Measurements from ENCODE around the gene HAVCR1.
"Not testable (repeated sequence)": the region's sequence is repeated elsewhere in the genome, so short reads cannot be mapped to it uniquely, and the experiment has no call there.

Gene HAVCR1

GRCh38 chr5:157067005-157067404, 8.1 kb upstream of the HAVCR1 start:
- DNase-seq (ENCODE audit: low spot score), result no peak
- no peak for TF ChIP-seq CTCF (IDR thresholded peaks at IDR 0.05; ENCODE audit: extremely low read depth, insufficient read depth, missing control alignments)
- in situ Hi-C loops (cut with MboI; ENCODE audit: low pct_unique_long_range_greater_than_20kb, low sequenced_read_pairs, unreplicated experiment), result no loop called here

GRCh38 chr5:157066080-157066479, 7.2 kb upstream of the HAVCR1 start:
- no peak for TF ChIP-seq CTCF (IDR thresholded peaks at IDR 0.05; ENCODE audit: extremely low read depth, insufficient read depth, missing control alignments)
- DNase-seq (ENCODE audit: low spot score), result no peak
- in situ Hi-C loops (cut with MboI; ENCODE audit: low pct_unique_long_range_greater_than_20kb, low sequenced_read_pairs, unreplicated experiment), result no loop called here

- in situ Hi-C loops (cut with MboI; ENCODE audit: low pct_unique_long_range_greater_than_20kb, low sequenced_read_pairs, unreplicated experiment), result no loop called here
- TF ChIP-seq CTCF (IDR thresholded peaks at IDR 0.05; ENCODE audit: extremely low read depth, insufficient read depth, missing control alignments), result no peak
- DNase-seq (ENCODE audit: low spot score), result no peak
Measured at GRCh38 chr5:157063776-157064430, 5.0 kb upstream of the HAVCR1 start.

GRCh38 chr5:157059891-157060290, 975 bp upstream of the HAVCR1 start:
- TF ChIP-seq CTCF (IDR thresholded peaks at IDR 0.05; ENCODE audit: extremely low read depth, insufficient read depth, missing control alignments), result no peak
- DNase-seq (ENCODE audit: low spot score), result no peak
- in situ Hi-C loops (cut with MboI; ENCODE audit: low pct_unique_long_range_greater_than_20kb, low sequenced_read_pairs, unreplicated experiment), result no loop called here

GRCh38 chr5:157057459-157058370, 1.2 kb downstream of the HAVCR1 start:
- TF ChIP-seq CTCF (IDR thresholded peaks at IDR 0.05; ENCODE audit: extremely low read depth, insufficient read depth, missing control alignments), result no peak
- no peak for DNase-seq (ENCODE audit: low spot score)
- in situ Hi-C loops (cut with MboI; ENCODE audit: low pct_unique_long_range_greater_than_20kb, low sequenced_read_pairs, unreplicated experiment), result no loop called here

- DNase-seq (ENCODE audit: low spot score); in situ Hi-C loops (cut with MboI; ENCODE audit: low pct_unique_long_range_greater_than_20kb, low sequenced_read_pairs, unreplicated experiment): not testable (repeated sequence)
Measured at GRCh38 chr5:157056848-157057247, 2.1 kb downstream of the HAVCR1 start.

Data from GM13977 (cell line).